Tibial nerve (tissue), 4 donors: ENCODE results near the gene AGTRAP. TPM values are rescaled to one million over a fixed set of nuclear protein-coding genes. Genes with fewer than 3 reads are reported as not detected.

ENCODE experiments used
- DNase-seq, 2 donors: peaks; one replicate each; pipeline ENCODE4 v3.0.0-alpha.2; 2019; ENCODE audit warnings: low spot score in 2 of 2
- H3K27ac ChIP-seq, 4 donors: fragments of 200-600 bp; sonication (generic) in 3 of 4; one replicate each; pipeline ENCODE4 v1.5.1; 2017 to 2019; ENCODE audit warnings: mild to moderate bottlenecking in 1 of 4
- H3K27me3 ChIP-seq, 2 donors: fragments of 200-600 bp; sonication (generic) in 1 of 2; one replicate each; pipeline versions ENCODE4 v1.5.1 to v1.6.0; 2017 to 2019
- H3K36me3 ChIP-seq, 3 donors: fragments of 200-600 bp; sonication (generic); one replicate each; pipeline ENCODE4 v1.5.1; 2018 to 2019
- H3K4me1 ChIP-seq, 4 donors: fragments of 200-600 bp; sonication (generic) in 3 of 4; one replicate each; pipeline ENCODE4 v1.5.1; 2017 to 2019
- H3K4me3 ChIP-seq, 4 donors: fragments of 200-600 bp; sonication (generic) in 3 of 4; one replicate each; pipeline ENCODE4 v1.5.1; 2017 to 2019; ENCODE audit warnings: mild to moderate bottlenecking in 1 of 4, moderate library complexity in 1 of 4
- H3K9me3 ChIP-seq, 4 donors: fragments of 200-600 bp; sonication (generic) in 3 of 4; one replicate each; pipeline ENCODE4 v1.5.1; 2017 to 2019
- EP300 ChIP-seq, 2 donors: sonication (generic); formaldehyde crosslinking; IDR thresholded peaks; one replicate each; pipeline ENCODE4 v1.6.1; 2017; ENCODE audit warnings: antibody characterized with exemption in 2 of 2, mild to moderate bottlenecking in 1 of 2
- POLR2A ChIP-seq, 2 donors: fragments of 450-650 bp; IDR thresholded peaks; one replicate each; pipeline ENCODE4 v1.6.1; 2017; ENCODE audit warnings: antibody characterized with exemption in 2 of 2, mild to moderate bottlenecking in 2 of 2, moderate library complexity in 2 of 2
- WGBS, 2 donors: methylation state at CpG; one replicate each; pipeline ENCODE4 v1.1.5; 2018; 5-methylcytosine and 5-hydroxymethylcytosine counted together
- total RNA-seq, 4 donors: library from RNA; depleted of rRNA; stranded (reverse); fragments of >200 nt; gene quantifications; one replicate each; pipeline ENCODE4 v1.1.0, GENCODE V29; 2016
- TF ChIP-seq, protein P1 (sequence below), 5 experiments: fragments of 200-600 bp in 3 of 5; fragments of 450-650 bp in 2 of 5; sonication (generic) in 3 of 5; IDR thresholded peaks; one replicate each; pipeline ENCODE4 v1.5.1; 2016 to 2019; ENCODE audit warnings: antibody characterized with exemption in 5 of 5, mild to moderate bottlenecking in 3 of 5, moderate library complexity in 2 of 5

AGTRAP gene
- total RNA-seq, 4 donors from 2014 or later: 35.6 to 118 (median 76.0) TPM

DNA sequence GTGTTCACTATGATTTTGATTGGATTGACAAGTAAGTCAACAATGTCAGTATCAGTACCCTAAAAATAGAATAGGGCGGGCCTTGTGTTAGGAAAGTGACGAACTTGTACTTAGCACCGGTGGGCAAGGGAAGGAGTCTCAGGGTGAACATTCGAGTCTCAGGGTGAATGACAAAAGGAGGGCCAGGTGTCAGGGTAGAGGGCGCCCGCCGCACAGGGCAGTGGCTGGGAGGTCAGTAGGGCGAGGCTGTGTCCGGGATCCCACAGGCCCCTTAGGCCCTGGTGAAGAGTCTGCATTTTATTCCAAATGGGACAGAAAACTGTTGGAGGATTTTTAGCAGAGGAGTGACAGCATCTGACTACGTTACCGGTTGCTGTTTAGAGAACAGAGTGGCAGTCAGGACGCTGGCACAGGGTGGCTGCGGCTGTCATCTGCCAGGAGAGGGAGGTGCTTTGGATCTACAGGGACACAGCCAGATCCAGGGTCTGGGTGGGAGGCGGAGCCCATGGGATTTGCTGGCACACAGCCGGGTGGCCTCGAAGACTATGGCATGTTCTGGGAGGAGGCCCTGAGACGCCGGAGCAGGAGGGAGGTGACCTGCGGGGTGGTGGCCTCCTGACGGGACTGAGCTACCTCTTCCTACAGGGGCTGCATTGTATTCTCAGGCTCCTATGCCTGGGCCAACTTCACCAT, 11.0 kb downstream of the AGTRAP start:
- 73 to 75% methylated on average over 20 of the region's 20 CpGs for WGBS, 2 donors
- TF ChIP-seq EP300 (IDR thresholded peaks at IDR 0.05) (no peak), POLR2A (IDR thresholded peaks at IDR 0.05) (no peak)
- TF ChIP-seq, protein P1, sequence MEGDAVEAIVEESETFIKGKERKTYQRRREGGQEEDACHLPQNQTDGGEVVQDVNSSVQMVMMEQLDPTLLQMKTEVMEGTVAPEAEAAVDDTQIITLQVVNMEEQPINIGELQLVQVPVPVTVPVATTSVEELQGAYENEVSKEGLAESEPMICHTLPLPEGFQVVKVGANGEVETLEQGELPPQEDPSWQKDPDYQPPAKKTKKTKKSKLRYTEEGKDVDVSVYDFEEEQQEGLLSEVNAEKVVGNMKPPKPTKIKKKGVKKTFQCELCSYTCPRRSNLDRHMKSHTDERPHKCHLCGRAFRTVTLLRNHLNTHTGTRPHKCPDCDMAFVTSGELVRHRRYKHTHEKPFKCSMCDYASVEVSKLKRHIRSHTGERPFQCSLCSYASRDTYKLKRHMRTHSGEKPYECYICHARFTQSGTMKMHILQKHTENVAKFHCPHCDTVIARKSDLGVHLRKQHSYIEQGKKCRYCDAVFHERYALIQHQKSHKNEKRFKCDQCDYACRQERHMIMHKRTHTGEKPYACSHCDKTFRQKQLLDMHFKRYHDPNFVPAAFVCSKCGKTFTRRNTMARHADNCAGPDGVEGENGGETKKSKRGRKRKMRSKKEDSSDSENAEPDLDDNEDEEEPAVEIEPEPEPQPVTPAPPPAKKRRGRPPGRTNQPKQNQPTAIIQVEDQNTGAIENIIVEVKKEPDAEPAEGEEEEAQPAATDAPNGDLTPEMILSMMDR (IDR thresholded peaks at IDR 0.05): no peak
- peaks cover 0 to 80% (median 8%) of the 10 kb centered on the region in 3 donors for H3K36me3 ChIP-seq
- H3K4me3 ChIP-seq: no peak overlapping the region
- peaks cover 0 to 3% (median 0%) of the 10 kb centered on the region in 4 donors for H3K4me1 ChIP-seq
- H3K9me3 ChIP-seq: no peaks in the 10 kb centered on the region
- H3K27me3 ChIP-seq: no peaks in the 10 kb centered on the region
- H3K27ac ChIP-seq: no peak overlapping the region
- DNase-seq: no peak

DNA sequence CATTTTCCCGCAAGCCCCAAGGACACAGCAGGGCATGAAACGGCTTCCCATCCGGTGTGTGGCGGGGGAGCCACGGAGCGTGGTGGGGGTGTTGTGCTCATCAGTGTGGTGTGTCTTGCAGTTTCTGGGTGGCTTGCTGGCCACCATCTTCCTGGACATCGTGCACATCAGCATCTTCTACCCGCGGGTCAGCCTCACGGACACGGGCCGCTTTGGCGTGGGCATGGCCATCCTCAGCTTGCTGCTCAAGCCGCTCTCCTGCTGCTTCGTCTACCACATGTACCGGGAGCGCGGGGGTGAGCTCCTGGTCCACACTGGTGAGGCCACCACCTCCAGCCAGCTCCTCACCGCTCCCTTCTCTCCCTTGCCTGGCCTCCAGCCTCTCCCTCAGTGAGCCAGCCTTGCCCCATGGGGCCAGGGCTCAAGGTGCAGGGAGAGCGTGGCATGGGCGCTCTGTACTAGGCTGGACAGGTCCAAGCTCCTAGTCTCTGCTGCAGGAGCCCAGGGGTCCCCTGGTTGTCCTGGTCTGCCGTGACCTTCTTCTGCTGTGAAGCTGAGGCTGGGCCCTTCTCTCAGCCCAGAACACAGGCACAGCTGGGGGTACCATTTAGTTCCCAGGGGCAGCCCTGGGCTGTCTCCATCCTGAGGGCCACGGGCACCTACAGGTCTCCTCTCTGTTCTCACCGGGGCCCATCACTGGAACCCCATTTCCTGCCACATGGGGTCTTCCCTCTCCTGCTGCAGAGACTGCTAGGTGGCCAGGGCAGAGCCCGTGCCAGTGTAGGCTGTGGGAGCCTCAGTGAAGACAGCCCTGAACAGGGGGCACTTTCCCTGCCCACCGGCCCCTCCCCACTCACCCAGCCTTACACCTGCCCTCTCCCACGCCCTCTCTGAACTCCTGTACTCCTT, 12.6 kb downstream of the AGTRAP start:
- H3K9me3 ChIP-seq: no peaks in the 10 kb centered on the region
- H3K4me3 ChIP-seq: no peak overlapping the region
- no peak for TF ChIP-seq POLR2A (IDR thresholded peaks at IDR 0.05)
- TF ChIP-seq, protein P1 (IDR thresholded peaks at IDR 0.05): no peak
- TF ChIP-seq EP300 (IDR thresholded peaks at IDR 0.05): no peak
- no peaks in the 10 kb centered on the region for H3K27me3 ChIP-seq
- WGBS, 2 donors: 92% methylated on average over 26 to 27 of the region's 27 CpGs
- H3K36me3 ChIP-seq: peaks cover 0 to 74% (median 8%) of the 10 kb centered on the region in 3 donors
- DNase-seq: no peak
- no peak overlapping the region for H3K27ac ChIP-seq
- peaks cover 0 to 5% (median 0%) of the 10 kb centered on the region in 4 donors for H3K4me1 ChIP-seq

DNA sequence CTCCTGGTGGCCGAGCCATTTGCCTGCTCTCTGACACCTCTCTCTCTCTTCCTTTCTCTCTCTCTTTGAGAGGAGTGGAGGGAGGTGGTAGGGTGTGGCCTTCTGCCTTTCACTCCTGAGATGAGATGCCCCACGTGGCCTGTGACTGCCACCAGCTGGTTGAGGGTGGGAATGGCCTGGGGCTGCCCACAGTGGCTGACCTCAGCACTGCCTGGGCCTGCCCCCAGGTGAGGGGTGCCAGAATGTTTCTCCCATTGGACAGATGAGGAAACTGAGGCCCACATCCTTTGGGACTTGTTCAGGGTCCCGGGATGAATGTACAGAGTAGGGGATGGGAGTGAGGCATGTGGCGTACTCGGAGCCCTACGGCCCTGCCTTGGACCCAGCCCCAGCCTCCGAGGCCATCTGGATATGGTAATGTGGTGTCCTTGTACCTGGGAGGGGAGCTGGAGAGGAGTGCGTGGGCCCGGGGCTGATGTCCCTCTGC, 13.3 kb downstream of the AGTRAP start:
- H3K27ac ChIP-seq: no peak overlapping the region
- 72 to 79% methylated on average over 4 to 9 of the region's 9 CpGs for WGBS, 2 donors
- DNase-seq: no peak
- H3K27me3 ChIP-seq: no peaks in the 10 kb centered on the region
- no peak overlapping the region for H3K4me3 ChIP-seq
- no peaks in the 10 kb centered on the region for H3K9me3 ChIP-seq
- TF ChIP-seq EP300 (IDR thresholded peaks at IDR 0.05): no peak
- TF ChIP-seq, protein P1 (IDR thresholded peaks at IDR 0.05): peak in 4 of 5 experiments; percentile 32 to 76 (median 52)
- H3K4me1 ChIP-seq: peaks cover 0 to 5% (median 0%) of the 10 kb centered on the region in 4 donors
- peaks cover 0 to 72% (median 8%) of the 10 kb centered on the region in 3 donors for H3K36me3 ChIP-seq

DNA sequence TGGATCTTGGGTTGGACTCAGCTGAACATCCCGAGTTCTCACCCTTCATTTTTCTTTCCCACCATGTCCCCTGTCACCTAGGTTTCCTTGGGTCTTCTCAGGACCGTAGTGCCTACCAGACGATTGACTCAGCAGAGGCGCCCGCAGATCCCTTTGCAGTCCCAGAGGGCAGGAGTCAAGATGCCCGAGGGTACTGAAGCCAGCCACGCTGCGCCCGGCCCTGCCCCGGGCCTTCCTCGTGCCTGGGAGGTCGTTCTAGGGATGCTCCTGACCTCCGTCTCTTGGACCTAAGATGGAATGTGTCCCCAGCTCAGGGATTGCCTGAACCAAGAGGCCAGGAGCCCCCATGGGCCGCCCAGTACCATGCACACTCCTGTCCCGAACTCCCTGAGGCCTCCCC, 14.1 kb downstream of the AGTRAP start:
- H3K27ac ChIP-seq: no peak overlapping the region
- no peaks in the 10 kb centered on the region for H3K27me3 ChIP-seq
- H3K36me3 ChIP-seq: peaks cover 0 to 68% (median 8%) of the 10 kb centered on the region in 3 donors
- DNase-seq: no peak
- 89 to 92% methylated on average over 13 to 15 of the region's 15 CpGs for WGBS, 2 donors
- H3K4me3 ChIP-seq: no peak overlapping the region
- TF ChIP-seq EP300 (IDR thresholded peaks at IDR 0.05) (no peak), POLR2A (IDR thresholded peaks at IDR 0.05) (no peak)
- TF ChIP-seq, protein P1 (IDR thresholded peaks at IDR 0.05): no peak
- peaks cover 0 to 5% (median 0%) of the 10 kb centered on the region in 4 donors for H3K4me1 ChIP-seq
- no peaks in the 10 kb centered on the region for H3K9me3 ChIP-seq
